GM21447 (cell line): ENCODE results near the gene TXK.
A peak's percentile ranks its signal among the peaks of the same experiment; 100 is the strongest.

Experiments
- ATAC-seq: cut with Tn5 transposase; IDR thresholded peaks from one replicate; pipeline ENCODE4 v1.9.1; 2021; ENCODE audit not compliant: unreplicated experiment

Gene TXK

GRCh38 chr4:48108309-48109073 is 25.6 kb downstream of the TXK start:
- no peak for ATAC-seq

- ATAC-seq = no peak
Measured at GRCh38 chr4:48105230-48105629, 28.8 kb downstream of the TXK start.

GRCh38 chr4:48103483-48104139 is 30.4 kb downstream of the TXK start:
- ATAC-seq = peak; percentile 72

DNA sequence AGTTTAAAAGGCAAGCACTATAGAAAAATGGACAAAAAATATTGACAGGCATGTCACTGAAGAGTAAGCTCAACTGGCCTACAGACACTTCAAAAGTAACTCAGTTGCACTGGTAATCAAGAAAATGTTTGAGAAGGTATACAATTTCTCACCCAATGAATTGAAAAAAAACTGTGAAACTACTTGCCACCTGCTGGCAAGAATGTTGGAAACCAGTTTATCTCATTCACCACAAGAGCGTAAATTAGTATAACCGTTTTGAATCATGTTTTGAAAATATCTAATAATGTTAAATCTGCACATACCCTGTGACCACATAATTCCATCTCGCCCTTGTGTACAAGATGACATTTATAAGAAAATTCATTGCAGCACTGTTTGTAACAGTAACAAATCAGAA is 31.7 kb downstream of the TXK start:
- ATAC-seq = no peak

- no peak for ATAC-seq
Measured at GRCh38 chr4:48100256-48100655, 33.8 kb downstream of the TXK start.

DNA sequence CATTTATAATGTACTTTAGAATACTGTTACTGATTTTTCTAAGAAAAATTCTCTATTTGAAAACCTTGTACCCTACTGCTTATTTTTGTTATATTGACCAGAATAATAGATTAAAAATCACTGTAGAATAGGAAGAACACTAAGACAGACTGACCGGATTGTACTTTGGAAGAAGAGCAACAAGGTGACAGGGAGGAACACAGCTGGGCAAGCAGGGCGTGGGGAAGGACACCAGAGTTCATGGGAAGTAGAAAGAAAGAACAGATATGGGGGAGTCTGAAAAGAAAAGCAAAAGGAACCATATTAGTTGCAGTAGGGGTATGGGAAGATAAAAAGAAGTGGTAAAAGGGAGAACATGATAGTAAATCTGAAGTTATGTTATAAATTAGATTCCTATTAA is 38.6 kb downstream of the TXK start:
- ATAC-seq = no peak

DNA sequence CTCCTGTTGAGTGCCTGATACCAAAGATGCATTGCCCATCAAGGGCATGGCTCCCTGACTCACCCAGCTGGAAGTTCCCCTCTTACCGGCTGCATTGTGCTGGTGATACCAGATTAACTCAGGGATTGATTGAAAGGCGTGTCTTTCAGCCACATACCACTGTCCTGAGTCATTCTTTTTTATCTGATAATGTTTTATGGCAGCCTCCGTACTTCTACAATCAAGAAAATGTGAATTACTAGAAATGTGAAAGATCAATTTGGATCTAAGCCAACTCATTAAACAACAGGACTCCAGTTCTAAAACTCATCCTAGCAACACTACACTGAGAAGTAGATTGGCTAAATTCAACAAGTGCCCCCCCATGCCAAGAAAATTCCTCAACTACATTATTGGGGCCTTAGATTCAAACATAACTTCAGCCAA is 40.0 kb downstream of the TXK start:
- no peak for ATAC-seq

- ATAC-seq = no peak
Measured at GRCh38 chr4:48090621-48091020, 43.4 kb downstream of the TXK start.

DNA sequence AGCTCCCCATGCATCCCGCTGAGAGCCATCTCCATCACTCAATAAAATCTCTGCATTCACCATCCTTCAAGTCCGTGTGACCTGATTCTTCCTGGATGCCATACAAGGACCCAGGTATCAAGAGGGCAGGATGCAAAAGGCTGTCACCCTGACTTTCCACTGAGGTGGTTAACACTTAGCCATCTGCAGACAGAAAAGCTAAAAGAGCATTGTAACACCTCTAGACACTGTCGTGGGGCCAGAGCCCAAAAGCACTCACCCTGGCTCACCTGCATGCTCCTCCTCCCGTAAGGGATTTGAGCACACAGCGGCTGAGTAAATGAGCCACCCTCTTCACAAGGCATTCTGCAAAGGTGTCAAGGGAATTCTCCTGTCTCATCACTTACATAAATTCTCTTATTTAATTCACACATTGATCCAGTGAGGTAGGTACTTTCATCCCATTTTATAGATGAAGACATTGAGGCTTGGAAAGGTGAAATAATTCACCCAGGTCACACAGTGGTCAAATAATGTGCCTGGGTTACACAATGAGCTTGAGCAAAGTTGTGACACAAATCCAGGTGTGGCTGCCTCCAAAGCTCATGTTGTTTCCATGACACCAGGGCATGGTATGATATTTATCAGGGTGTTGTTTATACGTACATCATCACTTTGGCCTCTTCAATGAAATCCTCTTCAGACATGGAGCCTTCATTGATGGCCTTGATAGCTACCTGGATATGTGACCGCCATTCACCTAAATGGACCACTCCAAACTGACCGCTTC is 48.0 kb downstream of the TXK start:
- ATAC-seq = no peak

DNA sequence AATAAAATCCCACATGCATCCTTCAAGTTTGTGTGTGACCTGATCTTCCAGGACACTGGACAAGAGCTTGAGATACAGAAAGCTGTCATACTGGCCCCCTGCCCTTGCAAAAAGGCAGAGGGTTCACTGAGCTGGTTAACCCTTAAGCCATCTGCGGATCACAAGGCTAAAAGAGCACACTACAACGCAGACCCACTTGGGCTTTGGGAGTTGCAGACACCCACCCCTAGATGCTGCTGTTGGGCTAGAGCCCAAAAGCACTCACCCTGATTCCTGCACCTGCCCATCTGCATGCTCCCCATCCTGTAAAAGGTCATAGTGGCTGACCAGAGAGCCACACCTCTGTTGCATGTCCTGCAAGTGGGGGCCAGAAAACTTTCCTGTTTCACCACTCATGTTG is 51.1 kb downstream of the TXK start:
- ATAC-seq = no peak

GRCh38 chr4:48081196-48081595 is 52.9 kb downstream of the TXK start:
- ATAC-seq = no peak

GRCh38 chr4:48079972-48080391 is 54.1 kb downstream of the TXK start:
- ATAC-seq = no peak

DNA sequence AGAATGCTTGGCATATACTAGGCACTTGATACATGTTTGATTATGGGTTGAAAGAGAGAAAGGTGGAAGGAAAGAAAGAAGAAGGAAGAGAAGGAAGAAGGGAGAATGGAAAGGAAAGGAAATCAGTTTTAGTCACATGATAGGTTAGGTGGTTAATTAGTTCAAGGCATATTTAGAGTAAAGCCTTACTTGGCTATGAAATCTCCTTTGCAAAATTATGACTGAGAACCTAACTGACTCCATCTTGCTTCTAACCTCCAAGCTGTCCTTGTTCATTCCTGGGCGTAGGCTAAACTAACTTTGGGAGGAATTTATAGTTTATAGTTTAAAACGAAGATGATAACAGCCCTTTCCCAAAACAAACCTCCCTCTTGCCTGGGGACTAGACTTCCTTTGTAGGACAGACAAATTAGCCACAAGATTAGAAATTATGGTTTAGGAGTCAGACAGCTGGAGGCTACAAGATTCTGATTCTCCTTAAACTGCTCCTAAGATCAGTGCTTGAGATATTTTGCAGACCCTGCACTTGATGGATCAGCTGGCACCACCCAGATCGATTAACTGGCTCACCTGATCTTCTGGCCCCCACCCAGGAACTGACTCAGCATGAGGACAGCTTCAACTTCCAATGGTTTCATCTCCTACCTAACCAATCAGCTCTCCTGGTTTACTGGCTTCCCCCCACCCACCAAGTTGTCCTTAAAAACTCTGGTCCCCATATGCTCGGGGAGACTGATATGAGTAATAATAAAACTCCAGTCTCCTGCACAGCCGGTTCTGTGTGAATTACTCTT is 55.0 kb downstream of the TXK start:
- no peak for ATAC-seq

DNA sequence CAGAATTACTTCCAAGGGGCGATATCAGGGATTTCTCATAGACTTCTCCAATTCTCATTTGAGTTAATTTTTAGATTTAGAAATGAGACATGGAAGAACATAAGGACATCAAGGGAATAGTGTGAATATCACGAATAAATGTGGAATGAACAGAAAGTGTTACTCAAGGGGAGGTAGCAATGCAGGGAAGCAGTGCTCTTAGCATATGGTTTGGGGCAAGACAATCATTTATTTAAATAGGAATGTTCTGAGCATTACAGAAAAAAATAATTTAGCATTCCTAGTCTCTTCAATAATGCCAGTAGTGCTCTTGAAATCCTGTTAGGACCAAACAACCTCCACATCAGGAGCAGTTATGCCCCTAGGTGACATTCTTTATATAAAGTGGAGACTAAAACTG is 55.6 kb downstream of the TXK start:
- no peak for ATAC-seq

- ATAC-seq = no peak
Measured at GRCh38 chr4:48074657-48075056, 59.4 kb downstream of the TXK start.

GRCh38 chr4:48073567-48074103 is 60.4 kb downstream of the TXK start:
- no peak for ATAC-seq

DNA sequence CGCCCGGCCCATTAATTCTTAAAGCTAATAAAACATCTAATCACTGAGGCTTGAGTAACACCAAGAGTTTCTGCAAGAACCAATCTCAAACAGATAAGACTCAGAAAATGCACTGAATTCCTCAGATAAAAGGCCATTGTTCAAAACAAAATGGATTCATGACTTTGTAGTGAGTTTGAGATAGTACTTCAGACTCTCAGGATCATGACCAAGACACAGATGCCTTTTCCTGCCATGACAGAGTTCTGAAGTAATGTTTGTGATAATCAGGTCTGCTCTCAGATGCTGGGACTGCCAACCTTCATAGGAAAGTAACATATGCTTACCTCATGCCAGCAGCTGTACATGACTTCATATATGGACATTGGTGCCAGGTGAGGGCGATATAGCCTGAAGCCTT is 62.9 kb downstream of the TXK start:
- no peak for ATAC-seq

DNA sequence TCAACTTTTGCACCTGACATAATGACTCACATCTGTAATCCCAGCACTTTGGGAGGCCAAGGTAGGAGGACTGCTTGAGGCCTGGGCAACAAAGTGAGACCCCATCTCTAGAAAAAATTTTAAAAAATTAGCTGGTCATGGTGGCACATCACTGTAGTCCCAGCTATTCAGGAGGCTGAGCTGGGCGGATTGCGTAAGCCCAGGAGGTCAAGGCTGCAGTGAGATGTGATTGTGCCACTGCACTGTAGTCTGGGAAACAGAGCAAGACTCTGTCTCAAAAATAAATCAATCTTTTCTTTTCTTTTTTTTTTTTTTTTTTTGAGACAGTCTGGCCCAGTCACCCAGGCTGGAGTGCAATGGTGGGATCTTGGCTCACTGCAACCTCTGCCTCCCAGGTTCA is 65.0 kb downstream of the TXK start:
- ATAC-seq = no peak

- no peak for ATAC-seq
Measured at GRCh38 chr4:48068182-48068581, 65.9 kb downstream of the TXK start.

DNA sequence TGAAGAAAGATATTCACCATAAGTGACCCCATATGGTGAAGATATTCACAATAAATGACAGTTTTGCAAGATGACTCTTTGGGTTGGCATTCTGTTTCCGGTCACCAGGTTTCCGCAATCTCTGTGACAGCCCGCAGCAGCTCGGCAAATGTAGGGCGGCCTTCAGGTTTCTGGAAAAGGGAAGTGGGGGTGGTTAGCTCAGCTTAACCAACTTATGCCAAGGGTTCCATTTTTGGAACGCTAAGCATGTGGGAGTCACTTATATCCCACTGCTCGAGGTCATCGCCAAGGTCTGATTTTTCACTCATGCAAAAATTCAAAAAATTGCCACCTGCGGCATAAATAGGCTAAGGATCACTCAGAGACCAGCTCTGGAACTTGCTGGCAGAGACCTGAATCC is 66.5 kb downstream of the TXK start:
- no peak for ATAC-seq

- peak; percentile 74 for ATAC-seq
Measured at GRCh38 chr4:48065587-48066052, 68.4 kb downstream of the TXK start.
